GM12878 (cell line): ENCODE data around the gene MUTYH. TPM values are rescaled to one million over a fixed set of nuclear protein-coding genes. Genes with fewer than 3 reads are reported as not detected.

ENCODE experiments used
- ATAC-seq: fragments of 200-7000 bp; cut with Tn5 transposase; 3 replicates; pipeline ENCODE4 v1.9.1; 2020; ENCODE audit warnings: mild to moderate bottlenecking, moderate library complexity
- BruUV-seq: library from RNA; stranded (reverse); fragments of 400-500 nt; replicated peaks from 2 replicates; lab custom pipeline; 2021; lab: Mats Ljungman, UMichigan
- CTCF ChIA-PET: fragments of 300-600 bp; sonication (Branson Sonifier 250); formaldehyde crosslinking; extraction: SDS; loops from one replicate; lab custom pipeline; 2021; ENCODE audit warnings: inconsistent platforms; lab: Yijun Ruan, JAX
- POLR2A ChIA-PET: fragments of 350-600 bp; formaldehyde crosslinking; extraction: SDS; loops from one replicate; lab custom pipeline; 2021; ENCODE audit warnings: inconsistent platforms; lab: Charles Lee
- RAD21 ChIA-PET: fragments of 300-600 bp; sonication (Branson Sonifier 250); formaldehyde crosslinking; loops from one replicate; lab custom pipeline; 2023; ENCODE audit warnings: antibody characterized with exemption; ENCODE audit not compliant: unreplicated experiment; lab: Charles Lee
- SMC1A ChIA-PET: fragments of 300-600 bp; sonication (Branson Sonifier 250); formaldehyde crosslinking; loops from one replicate; lab custom pipeline; 2023; ENCODE audit not compliant: unreplicated experiment, uncharacterized antibody; lab: Charles Lee
- DNase-seq: peaks from one replicate; pipeline ENCODE4 v3.0.0-alpha.2; 2011; ENCODE audit warnings: low read depth, low spot score
- FAIRE-seq: peaks from 3 replicates; lab custom pipeline; 2011; peaks lifted over from hg19 to GRCh38; lab: Jason Lieb, UNC
- H2AFZ ChIP-seq: 2 replicates; pipeline ENCODE4 v1.6.0; 2011; ENCODE audit warnings: low read depth, low read length, control low read depth; ENCODE audit not compliant: control insufficient read depth
- H3K27ac ChIP-seq: 2 replicates; pipeline ENCODE4 v1.5.1; 2011; ENCODE audit warnings: control low read depth; ENCODE audit not compliant: control insufficient read depth, insufficient read depth
- H3K27me3 ChIP-seq, 2 experiments: replicated peaks in 1 of 2; 2 replicates each; pipeline versions ENCODE4 v1.6.0 to v1.6.1; 2011; ENCODE audit warnings: low read length in 1 of 2; ENCODE audit not compliant: control insufficient read depth in 2 of 2, insufficient read depth in 2 of 2
- H3K36me3 ChIP-seq, 2 experiments: 2 replicates each; pipeline ENCODE4 v1.5.1; 2011; ENCODE audit warnings: low read length in 1 of 2; ENCODE audit not compliant: control insufficient read depth in 2 of 2, insufficient read depth in 2 of 2
- H3K4me1 ChIP-seq: 2 replicates; pipeline ENCODE4 v1.6.1; 2011; ENCODE audit warnings: mild to moderate bottlenecking, low read length, moderate library complexity, mixed read lengths; ENCODE audit not compliant: control insufficient read depth, insufficient read depth
- H3K4me2 ChIP-seq: 2 replicates; pipeline ENCODE4 v1.6.0; 2011; ENCODE audit warnings: control low read depth; ENCODE audit not compliant: control insufficient read depth, insufficient read depth
- H3K4me3 ChIP-seq: fragments of 200-600 bp; sonication (generic); 2 replicates; pipeline ENCODE4 v1.5.1; 2016
- H3K79me2 ChIP-seq: 2 replicates; pipeline ENCODE4 v1.6.0; 2011; ENCODE audit warnings: low read length; ENCODE audit not compliant: control insufficient read depth, insufficient read depth
- H3K9ac ChIP-seq: 2 replicates; pipeline ENCODE4 v1.8.0; 2011; ENCODE audit warnings: low read length, control low read depth, mixed read lengths; ENCODE audit not compliant: control insufficient read depth, insufficient read depth
- H3K9me3 ChIP-seq: replicated peaks from 3 replicates; pipeline ENCODE4 v1.5.1; 2011; ENCODE audit warnings: mild to moderate bottlenecking, low read length; ENCODE audit not compliant: control insufficient read depth, insufficient read depth
- H4K20me1 ChIP-seq: 2 replicates; pipeline ENCODE4 v1.6.0; 2011; ENCODE audit not compliant: control insufficient read depth, insufficient read depth
- ATF3 ChIP-seq: IDR thresholded peaks from 2 replicates; pipeline ENCODE4 v1.6.1; 2011; ENCODE audit warnings: low read depth, mild to moderate bottlenecking, low read length, moderate library complexity, borderline replicate concordance; ENCODE audit errors: extremely low read depth
- BACH1 ChIP-seq: fragments of 450-650 bp; IDR thresholded peaks from 2 replicates; pipeline ENCODE4 v1.6.1; 2017; ENCODE audit warnings: mild to moderate bottlenecking, borderline replicate concordance
- BHLHE40 ChIP-seq, 2 experiments: fragments of 450-650 bp in 1 of 2; IDR thresholded peaks; 2 replicates each; pipeline ENCODE4 v1.6.1; 2011 to 2017; ENCODE audit warnings: low read depth in 2 of 2, borderline replicate concordance in 1 of 2, improper control_type of control experiment in 1 of 2, low read length in 1 of 2, mild to moderate bottlenecking in 1 of 2
- ELK1 ChIP-seq: IDR thresholded peaks from 2 replicates; pipeline ENCODE4 v1.6.1; 2012; ENCODE audit warnings: low read depth, low read length, improper control_type of control experiment
- EP300 ChIP-seq, 2 experiments: fragments of 150-350 bp in 1 of 2; IDR thresholded peaks; 2 replicates each; pipeline ENCODE4 v1.6.1; 2011 to 2012; ENCODE audit warnings: low read depth in 2 of 2, low read length in 2 of 2, borderline replicate concordance in 1 of 2, improper control_type of control experiment in 1 of 2, inconsistent platforms in 1 of 2; ENCODE audit not compliant: control insufficient read depth in 1 of 2
- IRF5 ChIP-seq: fragments of 450-650 bp; IDR thresholded peaks from 2 replicates; pipeline ENCODE4 v1.6.1; 2017; ENCODE audit warnings: borderline replicate concordance
- KAT2A ChIP-seq: conservative IDR thresholded peaks from 2 replicates; pipeline ENCODE4 v1.6.1; 2011; ENCODE audit warnings: low read depth, low read length; ENCODE audit not compliant: control insufficient read depth
- MAX ChIP-seq: IDR thresholded peaks from 2 replicates; pipeline ENCODE4 v1.6.1; 2012; ENCODE audit warnings: low read depth, low read length, improper control_type of control experiment
- MTA3 ChIP-seq: IDR thresholded peaks from 2 replicates; pipeline ENCODE4 v1.6.1; 2012; ENCODE audit warnings: low read length, inconsistent platforms, borderline replicate concordance
- MYC ChIP-seq: IDR thresholded peaks from 2 replicates; pipeline ENCODE4 v1.6.1; 2011; ENCODE audit warnings: mild to moderate bottlenecking, low read length, moderate library complexity, inconsistent platforms; ENCODE audit not compliant: insufficient read depth, insufficient replicate concordance, insufficient read length, severe bottlenecking
- NFYA ChIP-seq: IDR thresholded peaks from 2 replicates; pipeline ENCODE4 v1.6.1; 2011; ENCODE audit warnings: low read depth, mild to moderate bottlenecking, low read length, improper control_type of control experiment, borderline replicate concordance
- PKNOX1 ChIP-seq: fragments of 450-650 bp; IDR thresholded peaks from 2 replicates; pipeline ENCODE4 v1.6.1; 2016; ENCODE audit warnings: mild to moderate bottlenecking
- TARDBP ChIP-seq: IDR thresholded peaks from 2 replicates; pipeline ENCODE4 v1.6.1; 2016; ENCODE audit warnings: borderline replicate concordance
- WRNIP1 ChIP-seq: IDR thresholded peaks from 2 replicates; pipeline ENCODE4 v1.6.1; 2011; ENCODE audit warnings: low read depth, low read length, improper control_type of control experiment, borderline replicate concordance
- WGBS: methylation state at CpG from one replicate; pipeline ENCODE4 v1.1.6; 2016; ENCODE audit warnings: low lambda C conversion rate; ENCODE audit not compliant: insufficient replicate concordance, insufficient coverage; ENCODE audit errors: missing lambda C conversion rate; 5-methylcytosine and 5-hydroxymethylcytosine counted together
- in situ Hi-C: fragments of 300-500 bp; cut with MboI; formaldehyde crosslinking; loops from 9 replicates; pipeline ENCODE4 v1.14.3; 2018; ENCODE audit warnings: mixed read lengths
- intact Hi-C: fragments of 100-400 bp; cut with micrococcal nuclease; formaldehyde crosslinking; loops from one replicate; pipeline ENCODE4 v1.14.2; 2022; ENCODE audit not compliant: unreplicated experiment
- polyA plus RNA-seq, 11 experiments: library from polyadenylated mRNA; depleted of rRNA in 4 of 11; unstranded in 6 of 11; stranded (reverse) in 5 of 11; fragments of >200 nt; fragmentation: Nextera tagmentation in 4 of 11; fragmentation: Illumina TruSeq in 1 of 11; extraction: Ambion mirVana in 4 of 11; extraction: Trizol in 1 of 11; gene quantifications; 1 replicate in 1 of 11; 2 replicates in 10 of 11; pipeline versions ENCODE4 v1.2.1 to v1.2.3, GENCODE V29; 2011 to 2016; ENCODE audit warnings: inconsistent platforms in 2 of 11, missing spikeins in 2 of 11, low read depth in 1 of 11
- total RNA-seq, 4 experiments: library from RNA; depleted of rRNA in 3 of 4; stranded (reverse); fragments of >200 nt in 3 of 4; fragmentation: Illumina TruSeq in 1 of 4; extraction: Trizol in 1 of 4; gene quantifications; 2 replicates each; pipeline versions ENCODE4 v1.2.1 to v1.2.3, GENCODE V29; 2013 to 2021

Gene MUTYH
- total and polyA plus RNA-seq, 10 of the 15 experiments (the other 5 are each of a cell fraction or from before 2014, with no cell fraction given), result 2.5 to 42.0 (median 30.0) TPM

- TF ChIP-seq ATF3 (no peak), TARDBP (no peak)
Measured at GRCh38 chr1:45319761-45320160, 20.5 kb downstream of the MUTYH start (continued).

GRCh38 chr1:45317166-45317565 lies 23.1 kb downstream of the MUTYH start:
- Histone ChIP-seq H4K20me1 (no peaks in the 10 kb centered on the region), H2AFZ (no peak overlapping the region), H3K79me2 (no peaks in the 10 kb centered on the region), H3K9ac (no peak overlapping the region), H3K4me1 (peaks cover 8% of the 10 kb centered on the region; the same call in 1 of the 2 replicates), H3K4me2 (no peak overlapping the region), H3K4me3 (no peak overlapping the region), H3K27ac (no peak overlapping the region), H3K36me3 (no peaks in the 10 kb centered on the region), H3K9me3 (no peaks in the 10 kb centered on the region; the same call in 2 of the 3 replicates), H3K27me3 (no peaks in the 10 kb centered on the region)
- intact Hi-C loops, result no loop called here
- 46% methylated on average over 4 of the region's 4 CpGs for WGBS
- CTCF ChIA-PET, result no interaction called here
- ATAC-seq, result no peak
- DNase-seq, result no peak
- in situ Hi-C loops, result no loop called here
- RAD21 ChIA-PET, result no interaction called here
- no TSS peak for BruUV-seq
- SMC1A ChIA-PET, result interaction anchor here (4.5 kb wide), 1 partner anchor 23 kb away, joined by 17 read pairs; the partner anchor contains the start of genes MUTYH and TOE1
- POLR2A ChIA-PET, result no interaction called here
- FAIRE-seq, result no peak
- TF ChIP-seq KAT2A (no peak), MAX (no peak), IRF5 (no peak), WRNIP1 (no peak), NFYA (no peak), ELK1 (no peak), EP300 (IDR thresholded peaks at IDR 0.05; ENCODE audit: borderline replicate concordance in 1 of 2, control insufficient read depth in 1 of 2, low read depth in 2 of 2, low read length in 2 of 2) (no peak), BACH1 (no peak), MYC (no peak), BHLHE40 (IDR thresholded peaks at IDR 0.05; ENCODE audit: borderline replicate concordance in 1 of 2, low read depth in 2 of 2, low read length in 1 of 2) (no peak), PKNOX1 (no peak), MTA3 (no peak)
